OCI-LY3 (cell line): ENCODE results near the gene ZXDC.

ENCODE experiments used
- H2AFZ ChIP-seq: fragments of 200-600, 300-600 bp; shearing (Covaris generic); 2 replicates; pipeline ENCODE4 v1.6.0; 2014; ENCODE audit warnings: antibody characterized with exemption, low read depth, low read length
- H3K27ac ChIP-seq: fragments of 200-600, 300-600 bp; sonication (generic); 2 replicates; pipeline ENCODE4 v1.5.1; 2014; ENCODE audit warnings: mild to moderate bottlenecking, low read length, moderate library complexity, mixed read lengths
- H3K27me3 ChIP-seq: fragments of 200-600, 300-600 bp; sonication (generic); 2 replicates; pipeline ENCODE4 v1.6.1; 2014; ENCODE audit warnings: low read depth, low read length, mixed read lengths
- H3K36me3 ChIP-seq: fragments of 200-600, 300-600 bp; sonication (generic); replicated peaks from 2 replicates; pipeline ENCODE3; 2014; ENCODE audit warnings: low read depth, low read length, mixed read lengths
- H3K4me1 ChIP-seq: fragments of 300-600, 200-600 bp; sonication (generic); 2 replicates; pipeline ENCODE4 v1.6.1; 2014; ENCODE audit warnings: low read length, mixed read lengths
- H3K4me2 ChIP-seq: fragments of 200-600, 300-600 bp; sonication (generic); 2 replicates; pipeline ENCODE4 v1.6.1; 2014; ENCODE audit warnings: low read length, mixed read lengths
- H3K4me3 ChIP-seq: fragments of 300-600, 200-600 bp; sonication (generic); 2 replicates; pipeline ENCODE4 v1.5.1; 2014; ENCODE audit warnings: antibody characterized with exemption, mild to moderate bottlenecking, low read length, moderate library complexity
- H3K79me2 ChIP-seq: fragments of 300-600, 200-600 bp; shearing (Covaris generic); 2 replicates; pipeline ENCODE4 v1.6.1; 2014; ENCODE audit warnings: mild to moderate bottlenecking, low read length, mixed read lengths
- H3K9ac ChIP-seq: fragments of 300-600, 200-600 bp; shearing (Covaris generic); 2 replicates; pipeline ENCODE4 v1.6.0; 2014; ENCODE audit warnings: mild to moderate bottlenecking, low read length, moderate library complexity
- H3K9me3 ChIP-seq: fragments of 200-600, 300-600 bp; shearing (Covaris generic); 2 replicates; pipeline ENCODE4 v1.6.1; 2014; ENCODE audit warnings: low read length, mixed read lengths; ENCODE audit not compliant: insufficient read depth
- H4K20me1 ChIP-seq: fragments of 200-600, 300-600 bp; sonication (generic); 2 replicates; pipeline ENCODE4 v1.6.1; 2016; ENCODE audit warnings: low read length, mixed read lengths; ENCODE audit not compliant: insufficient read depth
- CTCF ChIP-seq: fragments of 200-600, 300-600 bp; sonication (generic); IDR thresholded peaks from 2 replicates; pipeline ENCODE4 v1.5.1; 2014; ENCODE audit warnings: antibody characterized with exemption, low read length, low read depth
- EZH2phosphoT487 ChIP-seq: fragments of 200-600 bp; shearing (Covaris generic); IDR thresholded peaks from 2 replicates; pipeline ENCODE4 v1.6.1; 2018; ENCODE audit warnings: antibody characterized with exemption, mixed run types, low read depth

Gene ZXDC

GRCh38 chr3:126454437-126455198 is 21.1 kb downstream of the ZXDC start:
- H4K20me1 ChIP-seq, result no peaks in the 10 kb centered on the region
- H2AFZ ChIP-seq, result no peak overlapping the region
- H3K4me1 ChIP-seq, result no peaks in the 10 kb centered on the region
- no peaks in the 10 kb centered on the region for H3K9me3 ChIP-seq
- H3K4me2 ChIP-seq, result no peak overlapping the region
- no peaks in the 10 kb centered on the region for H3K27me3 ChIP-seq
- no peak overlapping the region for H3K9ac ChIP-seq
- no peak overlapping the region for H3K27ac ChIP-seq
- no peak overlapping the region for H3K4me3 ChIP-seq
- no peak for TF ChIP-seq EZH2phosphoT487
- no peak for TF ChIP-seq CTCF
- no peaks in the 10 kb centered on the region; the same call in 1 of the 2 replicates for H3K79me2 ChIP-seq
- peaks cover 37% of the 10 kb centered on the region for H3K36me3 ChIP-seq

GRCh38 chr3:126454025-126454424 is 21.7 kb downstream of the ZXDC start:
- Histone ChIP-seq H3K27me3 (no peaks in the 10 kb centered on the region), H3K4me2 (no peak overlapping the region), H3K4me1 (no peaks in the 10 kb centered on the region), H3K27ac (no peak overlapping the region), H3K9me3 (no peaks in the 10 kb centered on the region), H3K79me2 (no peaks in the 10 kb centered on the region; the same call in 1 of the 2 replicates), H4K20me1 (no peaks in the 10 kb centered on the region), H3K9ac (no peak overlapping the region), H2AFZ (no peak overlapping the region), H3K36me3 (peaks cover 35% of the 10 kb centered on the region), H3K4me3 (no peak overlapping the region)
- TF ChIP-seq CTCF, result no peak
- TF ChIP-seq EZH2phosphoT487, result no peak

GRCh38 chr3:126452213-126452612 is 23.5 kb downstream of the ZXDC start:
- TF ChIP-seq CTCF, result no peak
- no peak for TF ChIP-seq EZH2phosphoT487
- no peaks in the 10 kb centered on the region for H3K27me3 ChIP-seq

GRCh38 chr3:126451511-126451910 is 24.2 kb downstream of the ZXDC start:
- H3K4me3 ChIP-seq, result no peak overlapping the region
- no peak overlapping the region for H3K4me2 ChIP-seq
- H3K9ac ChIP-seq, result no peak overlapping the region
- TF ChIP-seq EZH2phosphoT487 (no peak), CTCF (no peak)
- H4K20me1 ChIP-seq, result no peaks in the 10 kb centered on the region
- no peaks in the 10 kb centered on the region for H3K27me3 ChIP-seq
- H3K4me1 ChIP-seq, result no peaks in the 10 kb centered on the region
- no peaks in the 10 kb centered on the region for H3K9me3 ChIP-seq
- H2AFZ ChIP-seq, result no peak overlapping the region
- H3K79me2 ChIP-seq, result no peaks in the 10 kb centered on the region
- H3K36me3 ChIP-seq, result peaks cover 19% of the 10 kb centered on the region
- no peak overlapping the region for H3K27ac ChIP-seq

More at GRCh38 chr3:126452213-126452612, 23.5 kb downstream of the ZXDC start:
- Histone ChIP-seq H3K4me1 (no peaks in the 10 kb centered on the region), H3K9ac (no peak overlapping the region), H2AFZ (no peak overlapping the region), H3K27ac (no peak overlapping the region), H4K20me1 (no peaks in the 10 kb centered on the region), H3K9me3 (no peaks in the 10 kb centered on the region), H3K4me3 (no peak overlapping the region), H3K79me2 (no peaks in the 10 kb centered on the region; the same call in 1 of the 2 replicates), H3K4me2 (no peak overlapping the region), H3K36me3 (peaks cover 25% of the 10 kb centered on the region)
